Activated naive CD4-positive, alpha-beta T cell treated with anti-CD3 and anti-CD28 coated beads, Interleukin-2, amount 50 U/mL, for 24 hours (primary cell): ENCODE results near the gene C1QL2.

Source experiments
- H3K27ac Mint-ChIP-seq: one replicate; pipeline ENCODE4 v1.8.0; 2021; ENCODE audit warnings: mild to moderate bottlenecking, mixed read lengths
- H3K27me3 Mint-ChIP-seq: one replicate; pipeline ENCODE4 v1.8.0; 2021; ENCODE audit warnings: mixed read lengths
- H3K36me3 Mint-ChIP-seq: one replicate; pipeline ENCODE4 v1.8.0; 2021; ENCODE audit warnings: mixed read lengths
- H3K4me1 Mint-ChIP-seq: one replicate; pipeline ENCODE4 v1.8.0; 2021; ENCODE audit warnings: mixed read lengths
- H3K4me3 Mint-ChIP-seq: one replicate; pipeline ENCODE4 v1.8.0; 2021; ENCODE audit warnings: mild to moderate bottlenecking, mixed read lengths
- H3K9me3 Mint-ChIP-seq: one replicate; pipeline ENCODE4 v1.8.0; 2021; ENCODE audit warnings: mixed read lengths

The C1QL2 gene

GRCh38 chr2:119169717-119170116 lies 11.2 kb upstream of the C1QL2 start:
- no peak overlapping the region for H3K27ac Mint-ChIP-seq
- peaks cover 12% of the 10 kb centered on the region for H3K27me3 Mint-ChIP-seq
- H3K4me3 Mint-ChIP-seq: no peak overlapping the region
- no peaks in the 10 kb centered on the region for H3K4me1 Mint-ChIP-seq
- H3K9me3 Mint-ChIP-seq: no peaks in the 10 kb centered on the region
- no peaks in the 10 kb centered on the region for H3K36me3 Mint-ChIP-seq

- Mint-ChIP-seq H3K4me3 (no peak overlapping the region), H3K27ac (no peak overlapping the region), H3K4me1 (peaks cover 4% of the 10 kb centered on the region), H3K36me3 (no peaks in the 10 kb centered on the region), H3K9me3 (no peaks in the 10 kb centered on the region), H3K27me3 (peaks cover 36% of the 10 kb centered on the region)
Measured at GRCh38 chr2:119160361-119160990, 1.9 kb upstream of the C1QL2 start.

GRCh38 chr2:119157850-119158511 lies 570 bp downstream of the C1QL2 start:
- Mint-ChIP-seq H3K27me3 (peaks cover 43% of the 10 kb centered on the region), H3K4me3 (no peak overlapping the region), H3K36me3 (no peaks in the 10 kb centered on the region), H3K27ac (no peak overlapping the region), H3K4me1 (peaks cover 4% of the 10 kb centered on the region), H3K9me3 (no peaks in the 10 kb centered on the region)

- H3K27me3 Mint-ChIP-seq: peaks cover 44% of the 10 kb centered on the region
- H3K36me3 Mint-ChIP-seq: no peaks in the 10 kb centered on the region
- no peak overlapping the region for H3K4me3 Mint-ChIP-seq
- peaks cover 4% of the 10 kb centered on the region for H3K4me1 Mint-ChIP-seq
- H3K9me3 Mint-ChIP-seq: no peaks in the 10 kb centered on the region
- H3K27ac Mint-ChIP-seq: peak overlapping the region; percentile 23
Measured at GRCh38 chr2:119156891-119157773, 1.4 kb downstream of the C1QL2 start.

- H3K4me1 Mint-ChIP-seq: peaks cover 4% of the 10 kb centered on the region
- H3K27ac Mint-ChIP-seq: no peak overlapping the region
- H3K9me3 Mint-ChIP-seq: no peaks in the 10 kb centered on the region
- peaks cover 46% of the 10 kb centered on the region for H3K27me3 Mint-ChIP-seq
- H3K4me3 Mint-ChIP-seq: no peak overlapping the region
- no peaks in the 10 kb centered on the region for H3K36me3 Mint-ChIP-seq
Measured at GRCh38 chr2:119156105-119156890, 2.3 kb downstream of the C1QL2 start.

- no peaks in the 10 kb centered on the region for H3K36me3 Mint-ChIP-seq
- peaks cover 44% of the 10 kb centered on the region for H3K27me3 Mint-ChIP-seq
- H3K27ac Mint-ChIP-seq: no peak overlapping the region
- H3K4me1 Mint-ChIP-seq: peaks cover 4% of the 10 kb centered on the region
- H3K4me3 Mint-ChIP-seq: no peak overlapping the region
- H3K9me3 Mint-ChIP-seq: no peaks in the 10 kb centered on the region
Measured at GRCh38 chr2:119155633-119156032, 2.9 kb downstream of the C1QL2 start.

GRCh38 chr2:119154076-119154475 lies 4.5 kb downstream of the C1QL2 start:
- no peaks in the 10 kb centered on the region for H3K36me3 Mint-ChIP-seq
- H3K27ac Mint-ChIP-seq: no peak overlapping the region
- peaks cover 4% of the 10 kb centered on the region for H3K4me1 Mint-ChIP-seq
- H3K27me3 Mint-ChIP-seq: peaks cover 38% of the 10 kb centered on the region
- H3K4me3 Mint-ChIP-seq: no peak overlapping the region
- no peaks in the 10 kb centered on the region for H3K9me3 Mint-ChIP-seq

GRCh38 chr2:119149611-119150010 lies 8.9 kb downstream of the C1QL2 start:
- Mint-ChIP-seq H3K4me1 (no peaks in the 10 kb centered on the region), H3K27ac (no peak overlapping the region), H3K36me3 (no peaks in the 10 kb centered on the region), H3K9me3 (no peaks in the 10 kb centered on the region), H3K27me3 (peaks cover 19% of the 10 kb centered on the region), H3K4me3 (no peak overlapping the region)

- H3K9me3 Mint-ChIP-seq: no peaks in the 10 kb centered on the region
- H3K36me3 Mint-ChIP-seq: no peaks in the 10 kb centered on the region
- H3K4me3 Mint-ChIP-seq: no peak overlapping the region
- peaks cover 15% of the 10 kb centered on the region for H3K27me3 Mint-ChIP-seq
- no peaks in the 10 kb centered on the region for H3K4me1 Mint-ChIP-seq
- no peak overlapping the region for H3K27ac Mint-ChIP-seq
Measured at GRCh38 chr2:119147776-119148715, 10.5 kb downstream of the C1QL2 start.

GRCh38 chr2:119144806-119145205 lies 13.7 kb downstream of the C1QL2 start:
- Mint-ChIP-seq H3K9me3 (no peaks in the 10 kb centered on the region), H3K4me1 (no peaks in the 10 kb centered on the region), H3K27ac (no peak overlapping the region), H3K36me3 (no peaks in the 10 kb centered on the region), H3K27me3 (peaks cover 3% of the 10 kb centered on the region), H3K4me3 (no peak overlapping the region)

GRCh38 chr2:119142824-119143223 lies 15.7 kb downstream of the C1QL2 start:
- no peaks in the 10 kb centered on the region for H3K36me3 Mint-ChIP-seq
- H3K27ac Mint-ChIP-seq: no peak overlapping the region
- H3K4me1 Mint-ChIP-seq: no peaks in the 10 kb centered on the region
- no peaks in the 10 kb centered on the region for H3K9me3 Mint-ChIP-seq
- H3K27me3 Mint-ChIP-seq: no peaks in the 10 kb centered on the region
- H3K4me3 Mint-ChIP-seq: no peak overlapping the region

GRCh38 chr2:119137502-119137901 lies 21.0 kb downstream of the C1QL2 start:
- H3K36me3 Mint-ChIP-seq: no peaks in the 10 kb centered on the region
- no peaks in the 10 kb centered on the region for H3K9me3 Mint-ChIP-seq
- no peak overlapping the region for H3K27ac Mint-ChIP-seq
- H3K4me3 Mint-ChIP-seq: no peak overlapping the region
- peaks cover 3% of the 10 kb centered on the region for H3K27me3 Mint-ChIP-seq
- H3K4me1 Mint-ChIP-seq: no peaks in the 10 kb centered on the region

- H3K4me3 Mint-ChIP-seq: no peak overlapping the region
- H3K27me3 Mint-ChIP-seq: peaks cover 3% of the 10 kb centered on the region
- no peaks in the 10 kb centered on the region for H3K9me3 Mint-ChIP-seq
- no peaks in the 10 kb centered on the region for H3K4me1 Mint-ChIP-seq
- H3K27ac Mint-ChIP-seq: no peak overlapping the region
- H3K36me3 Mint-ChIP-seq: no peaks in the 10 kb centered on the region
Measured at GRCh38 chr2:119136872-119137271, 21.7 kb downstream of the C1QL2 start.

- H3K27me3 Mint-ChIP-seq: peaks cover 4% of the 10 kb centered on the region
- H3K9me3 Mint-ChIP-seq: no peaks in the 10 kb centered on the region
- no peak overlapping the region for H3K4me3 Mint-ChIP-seq
- H3K27ac Mint-ChIP-seq: no peak overlapping the region
- no peaks in the 10 kb centered on the region for H3K4me1 Mint-ChIP-seq
- no peaks in the 10 kb centered on the region for H3K36me3 Mint-ChIP-seq
Measured at GRCh38 chr2:119136093-119136492, 22.5 kb downstream of the C1QL2 start.
